PFSK-1 (cell line): ENCODE results near the gene ACTN4.

ENCODE experiments used
- POLR2AphosphoS5 ChIP-seq: IDR thresholded peaks from 2 replicates; pipeline ENCODE4 v1.6.1; 2012; ENCODE audit warnings: low read depth, mild to moderate bottlenecking, control low read depth, low read length, moderate library complexity
- TAF1 ChIP-seq: IDR thresholded peaks from 2 replicates; pipeline ENCODE4 v1.6.1; 2012; ENCODE audit warnings: low read length, control low read depth, borderline replicate concordance; ENCODE audit not compliant: insufficient read depth

DNA sequence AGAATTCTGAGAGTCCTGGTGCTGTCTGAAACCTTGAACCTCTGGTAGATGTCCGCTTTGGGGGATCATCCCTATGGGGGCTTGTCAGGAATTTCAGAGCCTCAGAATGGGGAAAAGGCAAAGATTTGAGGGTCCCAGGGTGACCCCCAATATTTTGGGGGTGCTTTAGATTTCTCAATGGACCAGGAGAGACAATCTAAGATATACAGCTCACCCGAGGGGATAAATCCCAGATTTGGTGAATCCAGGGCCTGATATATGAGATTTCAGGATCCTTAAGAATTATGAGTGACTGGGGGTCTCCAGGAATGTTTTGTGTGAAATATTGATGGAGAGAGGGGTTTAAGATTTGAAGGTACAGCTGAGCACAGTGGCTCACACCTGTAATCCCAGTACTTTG is 93.5 kb downstream of the ACTN4 start:
- TF ChIP-seq POLR2AphosphoS5, result no peak
- no peak for TF ChIP-seq TAF1
